Breast epithelium (tissue), 3 donors: ENCODE measurements around the gene WWC1.

Experiments
- CTCF ChIP-seq, 3 donors: fragments of 450-650 bp; IDR thresholded peaks; one replicate each; pipeline ENCODE4 v1.5.1; 2016 to 2017; ENCODE audit warnings: antibody characterized with exemption in 3 of 3, mild to moderate bottlenecking in 3 of 3, moderate library complexity in 3 of 3
- POLR2A ChIP-seq: fragments of 450-650 bp; IDR thresholded peaks from one replicate; pipeline ENCODE4 v1.6.1; 2016; ENCODE audit warnings: antibody characterized with exemption, mild to moderate bottlenecking, moderate library complexity
- POLR2AphosphoS5 ChIP-seq, 3 donors: sonication (generic); formaldehyde crosslinking; IDR thresholded peaks; one replicate each; pipeline ENCODE4 v1.6.1; 2017; ENCODE audit warnings: antibody characterized with exemption in 3 of 3

DNA sequence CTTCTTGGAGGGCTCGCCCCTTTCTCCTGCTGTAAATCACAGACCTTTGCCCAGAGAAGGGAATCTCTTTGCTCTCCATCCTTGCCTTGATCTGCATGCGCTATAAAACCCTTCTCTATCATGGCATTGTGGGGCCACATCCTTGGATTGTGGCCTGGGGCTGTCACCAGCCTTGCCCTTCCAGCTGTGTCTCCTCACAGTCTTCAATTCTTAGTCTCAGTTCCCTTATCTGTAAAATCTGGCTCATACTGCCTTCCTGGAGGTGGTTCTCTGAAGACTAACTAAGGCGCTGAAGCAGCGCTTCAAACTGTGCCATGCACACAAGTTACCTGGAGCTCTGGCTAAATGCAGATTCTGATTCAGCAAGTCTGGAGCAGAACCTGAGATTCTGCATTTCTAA, 141.5 kb downstream of the WWC1 start:
- TF ChIP-seq CTCF (IDR thresholded peaks at IDR 0.05) (no peak), POLR2A (no peak), POLR2AphosphoS5 (IDR thresholded peaks at IDR 0.05) (no peak)
